H1 (cell line): ENCODE results near the gene CAPN11. TPM values are rescaled to one million over a fixed set of nuclear protein-coding genes. Genes with fewer than 3 reads are reported as not detected.

Experiments used
- CTCF ChIA-PET: fragments of 300-600 bp; sonication (Branson Sonifier 250); formaldehyde crosslinking; loops from one replicate; lab custom pipeline; 2021; ENCODE audit not compliant: partially characterized antibody; lab: Charles Lee
- POLR2A ChIA-PET: fragments of 300-600 bp; sonication (Branson Sonifier 250); formaldehyde crosslinking; loops from one replicate; lab custom pipeline; 2021; ENCODE audit warnings: inconsistent platforms; ENCODE audit not compliant: partially characterized antibody; lab: Charles Lee
- DNase-seq, 2 experiments: peaks; one replicate each; pipeline versions ENCODE4 v3.0.0 to v3.0.0-alpha.2; 2010 to 2022; ENCODE audit warnings: low spot score in 2 of 2, low read depth in 1 of 2, mixed read lengths in 1 of 2
- FAIRE-seq: peaks from 2 replicates; lab custom pipeline; 2011; peaks lifted over from hg19 to GRCh38; lab: Jason Lieb, UNC
- H2AFZ ChIP-seq: 2 replicates; pipeline ENCODE4 v1.8.1; 2012; ENCODE audit warnings: low read length, inconsistent platforms
- H2AK5ac ChIP-seq: 2 replicates; pipeline ENCODE4 v1.6.1; 2013; ENCODE audit warnings: low read depth, low read length
- H2BK120ac ChIP-seq: replicated peaks from 2 replicates; pipeline ENCODE3; 2013; ENCODE audit warnings: low read depth, low read length, inconsistent platforms
- H2BK12ac ChIP-seq: 2 replicates; pipeline ENCODE4 v1.6.1; 2013; ENCODE audit warnings: low read depth, low read length
- H2BK15ac ChIP-seq: 2 replicates; pipeline ENCODE4 v1.6.1; 2013; ENCODE audit warnings: low read length
- H2BK20ac ChIP-seq: 2 replicates; pipeline ENCODE4 v1.6.1; 2013; ENCODE audit warnings: low read length
- H2BK5ac ChIP-seq: 2 replicates; pipeline ENCODE4 v1.6.1; 2013; ENCODE audit warnings: low read depth, low read length
- H3K14ac ChIP-seq: 2 replicates; pipeline ENCODE4 v1.6.1; 2013; ENCODE audit warnings: inconsistent platforms; ENCODE audit not compliant: insufficient read length
- H3K18ac ChIP-seq: 2 replicates; pipeline ENCODE4 v1.6.1; 2013; ENCODE audit warnings: low read length; ENCODE audit errors: extremely low read depth
- H3K23ac ChIP-seq: 2 replicates; pipeline ENCODE4 v1.6.1; 2013; ENCODE audit warnings: inconsistent platforms; ENCODE audit not compliant: insufficient read length
- H3K23me2 ChIP-seq: 2 replicates; pipeline ENCODE4 v1.6.1; 2013; ENCODE audit warnings: low read depth, low read length
- H3K27ac ChIP-seq: 2 replicates; pipeline ENCODE4 v1.6.1; 2011; ENCODE audit warnings: low read depth, low read length, inconsistent platforms
- H3K27me3 ChIP-seq, 4 experiments: replicated peaks in 1 of 4; 1 replicate in 1 of 4; 2 replicates in 3 of 4; pipeline versions ENCODE4 v1.6.1 to v1.8.1; 2011 to 2013; ENCODE audit warnings: low read length in 3 of 4, mild to moderate bottlenecking in 3 of 4, inconsistent platforms in 2 of 4, mixed read lengths in 2 of 4, moderate library complexity in 1 of 4; ENCODE audit not compliant: control insufficient read depth in 3 of 4, insufficient read depth in 3 of 4; ENCODE audit errors: extremely low read depth in 1 of 4
- H3K36me3 ChIP-seq, 4 experiments: 2 replicates each; pipeline versions ENCODE4 v1.6.1 to v1.8.1; 2011 to 2013; ENCODE audit warnings: mild to moderate bottlenecking in 4 of 4, low read length in 3 of 4, moderate library complexity in 2 of 4, control low read depth in 1 of 4, inconsistent platforms in 1 of 4; ENCODE audit not compliant: insufficient read depth in 4 of 4, control insufficient read depth in 2 of 4
- H3K4ac ChIP-seq: replicated peaks from 2 replicates; pipeline ENCODE3; 2013; ENCODE audit warnings: low read length, low read depth, mixed read lengths, inconsistent platforms; ENCODE audit not compliant: insufficient read length
- H3K4me1 ChIP-seq, 4 experiments: replicated peaks in 1 of 4; 1 replicate in 1 of 4; 2 replicates in 3 of 4; pipeline versions ENCODE4 v1.6.1 to v1.8.1; 2011 to 2013; ENCODE audit warnings: low read length in 3 of 4, inconsistent platforms in 2 of 4, mixed read lengths in 1 of 4; ENCODE audit not compliant: insufficient read depth in 4 of 4, control insufficient read depth in 3 of 4
- H3K4me2 ChIP-seq, 2 experiments: 2 replicates each; pipeline versions ENCODE4 v1.6.1 to v1.8.1; 2011 to 2013; ENCODE audit warnings: low read depth in 2 of 2, low read length in 2 of 2, control low read depth in 1 of 2, inconsistent platforms in 1 of 2, mild to moderate bottlenecking in 1 of 2; ENCODE audit not compliant: insufficient read depth in 1 of 2
- H3K4me3 ChIP-seq, 4 experiments: fragments of 200-600, 300-600 bp in 1 of 4; sonication (generic), shearing (Covaris generic), sonication (Bioruptor Twin) in 1 of 4; 2 replicates each; pipeline versions ENCODE4 v1.5.1 to v1.8.1; 2011 to 2016; ENCODE audit warnings: low read length in 4 of 4, low read depth in 3 of 4, control low read depth in 2 of 4, inconsistent platforms in 2 of 4, mild to moderate bottlenecking in 2 of 4, mixed read lengths in 1 of 4, moderate library complexity in 1 of 4; ENCODE audit not compliant: insufficient read depth in 2 of 4; ENCODE audit errors: extremely low read depth in 1 of 4
- H3K56ac ChIP-seq: replicated peaks from 2 replicates; pipeline ENCODE3; 2013; ENCODE audit warnings: low read depth, mild to moderate bottlenecking, mixed read lengths, low read length, inconsistent platforms; ENCODE audit not compliant: insufficient read length
- H3K79me1 ChIP-seq: 2 replicates; pipeline ENCODE4 v1.6.1; 2013; ENCODE audit warnings: low read depth, low read length, control low read depth
- H3K79me2 ChIP-seq, 2 experiments: 2 replicates each; pipeline versions ENCODE4 v1.6.1 to v1.8.1; 2012 to 2013; ENCODE audit warnings: low read length in 2 of 2, mild to moderate bottlenecking in 2 of 2, inconsistent platforms in 1 of 2; ENCODE audit not compliant: insufficient read depth in 2 of 2, control insufficient read depth in 1 of 2
- H3K9ac ChIP-seq, 4 experiments: replicated peaks in 1 of 4; 1 replicate in 1 of 4; 2 replicates in 3 of 4; pipeline versions ENCODE4 v1.6.1 to v1.8.1; 2011 to 2013; ENCODE audit warnings: low read depth in 3 of 4, low read length in 3 of 4, control low read depth in 2 of 4, mild to moderate bottlenecking in 2 of 4, moderate library complexity in 2 of 4, inconsistent platforms in 1 of 4; ENCODE audit errors: extremely low read depth in 1 of 4
- H3K9me3 ChIP-seq, 2 experiments: 2 replicates each; pipeline versions ENCODE4 v1.6.1 to v1.8.1; 2012 to 2013; ENCODE audit warnings: mild to moderate bottlenecking in 2 of 2, moderate library complexity in 2 of 2, control low read depth in 1 of 2, inconsistent platforms in 1 of 2, low read depth in 1 of 2, low read length in 1 of 2, mixed read lengths in 1 of 2; ENCODE audit not compliant: insufficient read depth in 2 of 2
- H4K20me1 ChIP-seq, 2 experiments: replicated peaks in 1 of 2; 2 replicates each; pipeline versions ENCODE3 to v1.8.1; 2011 to 2013; ENCODE audit warnings: inconsistent platforms in 2 of 2, low read length in 2 of 2, mild to moderate bottlenecking in 1 of 2; ENCODE audit not compliant: insufficient read depth in 2 of 2, control insufficient read depth in 1 of 2
- H4K5ac ChIP-seq: 2 replicates; pipeline ENCODE4 v1.6.1; 2013; ENCODE audit warnings: low read length, low read depth, mixed read lengths, inconsistent platforms; ENCODE audit not compliant: insufficient read length
- H4K8ac ChIP-seq: 2 replicates; pipeline ENCODE4 v1.8.0; 2013; ENCODE audit warnings: mild to moderate bottlenecking, moderate library complexity, low read length, inconsistent platforms; ENCODE audit not compliant: insufficient read depth; ENCODE audit errors: extremely low read depth
- H4K91ac ChIP-seq: replicated peaks from 2 replicates; pipeline ENCODE3; 2013; ENCODE audit warnings: low read length, mixed read lengths, inconsistent platforms; ENCODE audit not compliant: insufficient read length
- CHD1 ChIP-seq: IDR thresholded peaks from 2 replicates; pipeline ENCODE4 v1.6.1; 2012; ENCODE audit warnings: low read depth, low read length, improper control_type of control experiment
- CHD2 ChIP-seq: IDR thresholded peaks from 2 replicates; pipeline ENCODE4 v1.6.1; 2012; ENCODE audit warnings: low read length, improper control_type of control experiment
- EP300 ChIP-seq, 2 experiments: IDR thresholded peaks; 1 replicate in 1 of 2; 2 replicates in 1 of 2; pipeline ENCODE4 v1.6.1; 2011 to 2012; ENCODE audit warnings: low read depth in 2 of 2, low read length in 2 of 2, mild to moderate bottlenecking in 2 of 2, borderline replicate concordance in 1 of 2, inconsistent platforms in 1 of 2, moderate library complexity in 1 of 2
- EZH2 ChIP-seq: fragments of 200-600 bp; sonication (generic); IDR thresholded peaks from 2 replicates; pipeline ENCODE4 v1.7.1; 2012; ENCODE audit warnings: low read depth, mild to moderate bottlenecking, moderate library complexity, low read length, inconsistent platforms; ENCODE audit not compliant: severe bottlenecking
- JUN ChIP-seq: IDR thresholded peaks from 2 replicates; pipeline ENCODE4 v1.6.1; 2011; ENCODE audit warnings: low read depth, mild to moderate bottlenecking, improper control_type of control experiment, low read length
- KDM4A ChIP-seq: IDR thresholded peaks from one replicate; pipeline ENCODE4 v1.7.1; 2012; ENCODE audit warnings: low read depth, mild to moderate bottlenecking, moderate library complexity, low read length, inconsistent platforms; ENCODE audit not compliant: severe bottlenecking
- KDM5A ChIP-seq: fragments of 200-600 bp; IDR thresholded peaks from 2 replicates; pipeline ENCODE4 v1.7.1; 2012; ENCODE audit warnings: mild to moderate bottlenecking, low read length, inconsistent platforms, mixed read lengths
- MAFK ChIP-seq: IDR thresholded peaks from 2 replicates; pipeline ENCODE4 v1.6.1; 2012; ENCODE audit warnings: low read depth, mild to moderate bottlenecking, improper control_type of control experiment, low read length
- RAD21 ChIP-seq, 2 experiments: IDR thresholded peaks in 1 of 2; conservative IDR thresholded peaks in 1 of 2; 2 replicates each; pipeline ENCODE4 v1.6.1; 2011; ENCODE audit warnings: low read depth in 2 of 2, low read length in 2 of 2, improper control_type of control experiment in 1 of 2, inconsistent platforms in 1 of 2, mild to moderate bottlenecking in 1 of 2, moderate library complexity in 1 of 2
- SAP30 ChIP-seq: fragments of 300-600 bp; sonication (generic); IDR thresholded peaks from 2 replicates; pipeline ENCODE4 v1.7.1; 2012; ENCODE audit warnings: low read length, moderate library complexity, mild to moderate bottlenecking, inconsistent platforms; ENCODE audit not compliant: insufficient read depth, insufficient replicate concordance
- SIX5 ChIP-seq: IDR thresholded peaks from 2 replicates; pipeline ENCODE4 v1.6.1; 2011; ENCODE audit warnings: mild to moderate bottlenecking, low read depth, low read length
- TAF7 ChIP-seq: optimal IDR thresholded peaks from 2 replicates; pipeline ENCODE3; 2011; ENCODE audit warnings: low read depth, mild to moderate bottlenecking, inconsistent platforms, low read length, moderate library complexity, borderline replicate concordance
- ZNF274 ChIP-seq: IDR thresholded peaks from 2 replicates; pipeline ENCODE4 v1.7.0; 2012; ENCODE audit warnings: low read length, borderline replicate concordance; ENCODE audit errors: extremely low read depth
- WGBS, 2 experiments: shearing (Covaris generic) in 1 of 2; methylation state at CpG; one replicate each; pipeline versions ENCODE4 v1.1.6 to v1.1.7; 2013 to 2015; ENCODE audit warnings: low lambda C conversion rate in 2 of 2, mixed read lengths in 2 of 2, inconsistent platforms in 1 of 2, low coverage in 1 of 2, missing lambda C conversion rate in 1 of 2; ENCODE audit not compliant: insufficient replicate concordance in 2 of 2, insufficient coverage in 1 of 2, insufficient read length in 1 of 2; ENCODE audit errors: extremely low coverage in 1 of 2, missing lambda C conversion rate in 1 of 2; 5-methylcytosine and 5-hydroxymethylcytosine counted together
- polyA plus RNA-seq, 7 experiments: library from polyadenylated mRNA; depleted of rRNA in 3 of 7; stranded (reverse) in 5 of 7; unstranded in 2 of 7; fragments of >200 nt in 5 of 7; fragments of 200-250 nt in 2 of 7; gene quantifications; 1 replicate in 5 of 7; 2 replicates in 1 of 7; 4 replicates in 1 of 7; pipeline versions ENCODE4 v1.2.1 to v1.2.3, GENCODE V29; 2011 to 2013; ENCODE audit warnings: missing spikeins in 2 of 7, mixed read lengths in 2 of 7
- total RNA-seq: library from RNA; stranded (reverse); fragmentation: NEBNext Ultra II Directional; extraction: Animal tissue kit (Norgen Biotek cat#: 25700); gene quantifications from 2 replicates; pipeline ENCODE4 v1.2.1, GENCODE V29; 2021

Gene CAPN11
- total and polyA plus RNA-seq, 2 of the 8 experiments (the other 6 are each of a cell fraction or from before 2014, with no cell fraction given): 0.95 to 0.97 TPM

DNA sequence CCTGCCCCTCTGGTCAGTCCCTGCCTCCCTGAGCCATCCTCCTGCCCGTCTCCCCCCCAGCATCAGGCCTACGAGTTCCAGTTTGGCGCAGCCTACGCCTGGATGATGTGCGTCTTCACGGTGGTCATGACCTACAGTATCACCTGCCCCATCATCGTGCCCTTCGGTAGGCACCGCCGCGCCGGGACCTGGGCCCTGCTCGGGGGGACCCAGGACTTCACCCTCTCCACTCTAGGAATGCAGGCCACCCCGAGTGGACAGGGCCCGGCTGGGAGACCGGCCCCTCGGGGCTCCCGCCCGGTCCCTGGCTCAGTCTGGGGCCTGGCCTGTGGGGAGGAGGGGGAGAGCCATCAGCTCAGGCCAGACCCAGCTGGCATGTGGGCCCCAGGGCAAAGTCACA is 6.1 kb upstream of the CAPN11 start:
- ChIA-PET CTCF (interaction anchor here (0.6 to 7.5 kb wide), 7 partner anchors 10 to 82 kb away, joined by 3 to 39 read pairs (median 5); no protein-coding TSS in a partner anchor), POLR2A (interaction anchor here (1.2 to 8.5 kb wide), 4 partner anchors 19 to 104 kb away, joined by 3 to 55 read pairs (median 4); partner anchors contain the start of gene HSP90AB1)
- no peak for DNase-seq
- Histone ChIP-seq H4K5ac (no peak overlapping the region), H3K14ac (no peak overlapping the region), H2BK15ac (no peak overlapping the region), H3K9me3 (no peaks in the 10 kb centered on the region), H4K91ac (no peak overlapping the region), H4K20me1 (peaks cover 2 to 3% of the 10 kb centered on the region in 2 experiments), H2BK20ac (no peak overlapping the region), H2BK5ac (no peak overlapping the region), H4K8ac (peak overlapping the region; percentile 63; the same call in 1 of the 2 replicates), H3K27me3 (no peaks in the 10 kb centered on the region), H3K4ac (no peak overlapping the region), H3K9ac (no peak overlapping the region), H3K4me1 (peaks cover 0 to 12% (median 6%) of the 10 kb centered on the region in 4 experiments; a peak in 5 of 7 replicates), H3K79me1 (no peaks in the 10 kb centered on the region), H2BK120ac (no peak overlapping the region), H2AFZ (no peak overlapping the region), H3K56ac (no peak overlapping the region), H3K27ac (no peak overlapping the region), H3K4me2 (no peak overlapping the region), H3K79me2 (no peaks in the 10 kb centered on the region), H3K18ac (no peak overlapping the region), H2BK12ac (no peak overlapping the region), H3K4me3 (no peak overlapping the region), H3K36me3 (peaks cover 8 to 24% (median 16%) of the 10 kb centered on the region in 4 experiments; a peak in 7 of 8 replicates), H3K23me2 (no peaks in the 10 kb centered on the region), H3K23ac (no peak overlapping the region), H2AK5ac (no peak overlapping the region)
- 97% methylated on average over 19 of the region's 19 CpGs; no CpG with 5 or more reads in 1 of the 2 experiments for WGBS, 2 experiments
- no peak for FAIRE-seq
- no peak for TF ChIP-seq CHD2
- TF ChIP-seq EZH2: no peak
- no peak for TF ChIP-seq MAFK
- no peak for TF ChIP-seq KDM4A
- TF ChIP-seq JUN: no peak
- no peak for TF ChIP-seq SIX5
- TF ChIP-seq EP300 (IDR thresholded peaks at IDR 0.05; ENCODE audit: borderline replicate concordance in 1 of 2, low read depth in 2 of 2, low read length in 2 of 2): no peak
- TF ChIP-seq KDM5A: no peak
- no peak for TF ChIP-seq RAD21 (IDR thresholded peaks at IDR 0.05 in 1 of 2, conservative IDR thresholded peaks at IDR 0.05 in 1 of 2; ENCODE audit: low read depth in 2 of 2, low read length in 2 of 2)
- TF ChIP-seq TAF7: no peak
- TF ChIP-seq ZNF274: no peak
- no peak for TF ChIP-seq CHD1
- no peak for TF ChIP-seq SAP30
